SU-DHL-6 (cell line): Measurements from ENCODE around the gene PDE8B.

ENCODE experiments used
- CTCF ChIP-seq: fragments of 200-600 bp; sonication (generic); IDR thresholded peaks from one replicate; pipeline ENCODE4 v1.5.1; 2017; ENCODE audit warnings: antibody characterized with exemption, mild to moderate bottlenecking, low read length, moderate library complexity; ENCODE audit not compliant: insufficient read depth, poor library complexity, severe bottlenecking
- EZH2phosphoT487 ChIP-seq: fragments of 200-600 bp; sonication (generic), shearing (Covaris generic); conservative IDR thresholded peaks from 2 replicates; pipeline ENCODE4 v1.6.1; 2018; ENCODE audit warnings: mild to moderate bottlenecking, antibody characterized with exemption, low read length, moderate library complexity, mixed read lengths

- TF ChIP-seq CTCF = no peak
- TF ChIP-seq EZH2phosphoT487 = no peak
Observed at GRCh38 chr5:77223653-77224052, 13.2 kb downstream of the PDE8B start.
